BE2C (cell line): ENCODE results near the gene ETV2.

ENCODE experiments used
- DNase-seq: peaks from one replicate; pipeline ENCODE4 v3.0.0-alpha.2; 2020
- H3K27me3 ChIP-seq: fragments of 250-450 bp; sonication (Bioruptor Pico); 2 replicates; pipeline ENCODE4 v1.5.1; 2020; ENCODE audit warnings: mild to moderate bottlenecking
- H3K36me3 ChIP-seq: fragments of 250-450 bp; sonication (Bioruptor Pico); 2 replicates; pipeline ENCODE4 v1.5.1; 2020; ENCODE audit warnings: mild to moderate bottlenecking
- H3K4me1 ChIP-seq: fragments of 250-450 bp; sonication (Bioruptor Pico); 2 replicates; pipeline ENCODE4 v1.5.1; 2020
- H3K4me3 ChIP-seq: 2 replicates; pipeline ENCODE4 v1.5.1; 2011; ENCODE audit warnings: low read depth, low read length
- H3K9me3 ChIP-seq: fragments of 250-450 bp; sonication (Bioruptor Pico); 2 replicates; pipeline ENCODE4 v1.5.1; 2020
- CTCF ChIP-seq: IDR thresholded peaks from 2 replicates; pipeline ENCODE4 v1.5.1; 2012; ENCODE audit warnings: mild to moderate bottlenecking, low read depth, low read length

The ETV2 gene

DNA sequence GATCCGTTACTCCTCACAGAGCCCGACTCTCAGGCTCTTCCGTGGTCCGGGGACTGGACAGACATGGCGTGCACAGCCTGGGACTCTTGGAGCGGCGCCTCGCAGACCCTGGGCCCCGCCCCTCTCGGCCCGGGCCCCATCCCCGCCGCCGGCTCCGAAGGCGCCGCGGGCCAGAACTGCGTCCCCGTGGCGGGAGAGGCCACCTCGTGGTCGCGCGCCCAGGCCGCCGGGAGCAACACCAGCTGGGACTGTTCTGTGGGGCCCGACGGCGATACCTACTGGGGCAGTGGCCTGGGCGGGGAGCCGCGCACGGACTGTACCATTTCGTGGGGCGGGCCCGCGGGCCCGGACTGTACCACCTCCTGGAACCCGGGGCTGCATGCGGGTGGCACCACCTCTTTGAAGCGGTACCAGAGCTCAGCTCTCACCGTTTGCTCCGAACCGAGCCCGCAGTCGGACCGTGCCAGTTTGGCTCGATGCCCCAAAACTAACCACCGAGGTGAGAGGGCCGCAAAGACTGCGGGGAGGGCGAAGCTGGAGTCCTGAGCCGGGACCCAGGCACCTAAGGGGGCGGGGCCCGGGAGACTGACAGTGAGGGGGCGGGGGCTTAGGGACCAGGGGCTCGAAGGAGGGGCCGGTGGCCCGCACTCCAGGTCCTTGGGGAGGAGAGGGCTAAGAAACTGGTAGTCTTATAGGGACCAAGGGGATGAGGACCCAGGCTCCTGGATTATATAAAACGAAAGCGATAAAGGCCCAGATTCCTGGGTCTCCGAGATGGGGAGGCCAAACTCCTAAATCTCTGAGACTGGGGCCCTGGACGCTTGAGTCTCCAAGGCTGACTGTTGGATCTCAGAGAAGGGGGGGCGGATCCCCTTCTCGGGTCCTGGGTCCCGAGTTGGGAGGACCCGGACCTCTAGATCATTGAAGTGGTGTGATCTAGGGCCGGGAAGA, 2.0 kb downstream of the ETV2 start:
- Histone ChIP-seq H3K9me3 (no peaks in the 10 kb centered on the region), H3K4me1 (peaks cover 7% of the 10 kb centered on the region; the same call in 1 of the 2 replicates), H3K36me3 (no peaks in the 10 kb centered on the region), H3K27me3 (no peaks in the 10 kb centered on the region), H3K4me3 (peak overlapping the region; percentile 51)
- TF ChIP-seq CTCF: no peak
- peak; percentile 90 for DNase-seq

- peak; percentile 98 for DNase-seq
- Histone ChIP-seq H3K9me3 (no peaks in the 10 kb centered on the region), H3K36me3 (no peaks in the 10 kb centered on the region), H3K27me3 (no peaks in the 10 kb centered on the region), H3K4me3 (peak overlapping the region; percentile 51), H3K4me1 (peaks cover 7% of the 10 kb centered on the region; the same call in 1 of the 2 replicates)
- TF ChIP-seq CTCF: no peak
These were observed 2.9 kb downstream of the ETV2 start for GRCh38 chr19:35644206-35644986.

GRCh38 chr19:35644987-35645679, 3.6 kb downstream of the ETV2 start:
- H3K9me3 ChIP-seq: no peaks in the 10 kb centered on the region
- no peak for TF ChIP-seq CTCF
- peak overlapping the region; percentile 51 for H3K4me3 ChIP-seq
- DNase-seq: peak; percentile 83
- peaks cover 7% of the 10 kb centered on the region; the same call in 1 of the 2 replicates for H3K4me1 ChIP-seq
- no peaks in the 10 kb centered on the region for H3K27me3 ChIP-seq
- H3K36me3 ChIP-seq: peaks cover 2% of the 10 kb centered on the region; the same call in 1 of the 2 replicates

GRCh38 chr19:35645680-35646511, 4.4 kb downstream of the ETV2 start:
- H3K36me3 ChIP-seq: peaks cover 8% of the 10 kb centered on the region
- DNase-seq: no peak
- TF ChIP-seq CTCF: no peak
- peaks cover 7% of the 10 kb centered on the region; the same call in 1 of the 2 replicates for H3K4me1 ChIP-seq
- no peaks in the 10 kb centered on the region for H3K27me3 ChIP-seq
- H3K9me3 ChIP-seq: no peaks in the 10 kb centered on the region
- H3K4me3 ChIP-seq: no peak overlapping the region

- no peak for TF ChIP-seq CTCF
- peak; percentile 95 for DNase-seq
- Histone ChIP-seq H3K4me1 (no peaks in the 10 kb centered on the region), H3K27me3 (no peaks in the 10 kb centered on the region), H3K4me3 (peak within 1 kb of the TSS; percentile 68), H3K36me3 (peaks cover 26% of the 10 kb centered on the region), H3K9me3 (no peaks in the 10 kb centered on the region)
These were observed 6.7 kb downstream of the ETV2 start, which contains the start of gene COX6B1 for GRCh38 chr19:35648017-35648961. Gene COX6B1, plus strand, starts transcription at chr19:35648323. Its CDS starts 2,921 bp downstream, at chr19:35651244.
